ENCODE results near the gene SLC38A10. TPM values are rescaled to one million over a fixed set of nuclear protein-coding genes. Genes with fewer than 3 reads are reported as not detected.
"Not testable (repeated sequence)": the region's sequence is repeated elsewhere in the genome, so short reads cannot be mapped to it uniquely, and the experiment has no call there.

Gene SLC38A10
- total and polyA plus RNA-seq, 4 donors, result 22.3 to 118 (median 70.8) TPM

GRCh38 chr17:81309859-81310839, 15.0 kb upstream of the SLC38A10 start:
- ATAC-seq (ENCODE audit: low FRiP score) (no peak), DNase-seq (no peak)
- no peaks in the 10 kb centered on the region for H3K27me3 ChIP-seq (ENCODE audit: control insufficient read depth in 1 of 2, insufficient read depth in 2 of 2, low read length in 1 of 2)
- H3K27ac ChIP-seq (ENCODE audit: low read depth in 1 of 2, low read length in 2 of 2), result no peak overlapping the region
- no peaks in the 10 kb centered on the region for H3K9me3 ChIP-seq (ENCODE audit: control insufficient read depth, low read length)
- no peak overlapping the region for H3K4me3 ChIP-seq (ENCODE audit: low read length in 2 of 2)
- H3K36me3 ChIP-seq (ENCODE audit: control insufficient read depth in 1 of 2, insufficient read depth in 2 of 2, low read length in 1 of 2), result no peaks in the 10 kb centered on the region
- no peaks in the 10 kb centered on the region for H3K4me1 ChIP-seq (ENCODE audit: control insufficient read depth in 1 of 2, insufficient read depth in 2 of 2, low read length in 2 of 2)
- intact Hi-C loops (cut with DNase I), result no loop called here
- WGBS, 2 donors, result 77 to 83% methylated on average over 36 of the region's 36 CpGs

- DNase-seq, result peak; percentile 92 to 95
- intact Hi-C loops (cut with DNase I), result no loop called here
Observed at GRCh38 chr17:81309140-81309858, 14.2 kb upstream of the SLC38A10 start.

GRCh38 chr17:81308784-81309139, 13.7 kb upstream of the SLC38A10 start:
- WGBS, 2 donors, result 59 to 61% methylated on average over 13 to 14 of the region's 14 CpGs
- intact Hi-C loops (cut with DNase I); H3K27ac ChIP-seq (ENCODE audit: low read depth in 1 of 2, low read length in 2 of 2); ATAC-seq (ENCODE audit: low FRiP score); DNase-seq; H3K36me3 ChIP-seq (ENCODE audit: control insufficient read depth in 1 of 2, insufficient read depth in 2 of 2, low read length in 1 of 2); H3K27me3 ChIP-seq (ENCODE audit: control insufficient read depth in 1 of 2, insufficient read depth in 2 of 2, low read length in 1 of 2); H3K4me3 ChIP-seq (ENCODE audit: low read length in 2 of 2); H3K9me3 ChIP-seq (ENCODE audit: control insufficient read depth, low read length); H3K4me1 ChIP-seq (ENCODE audit: control insufficient read depth in 1 of 2, insufficient read depth in 2 of 2, low read length in 2 of 2): not testable (repeated sequence)

More at GRCh38 chr17:81309140-81309858, 14.2 kb upstream of the SLC38A10 start:
- Histone ChIP-seq H3K9me3 (ENCODE audit: control insufficient read depth, low read length) (no peaks in the 10 kb centered on the region), H3K4me3 (ENCODE audit: low read length in 2 of 2) (no peak overlapping the region), H3K36me3 (ENCODE audit: control insufficient read depth in 1 of 2, insufficient read depth in 2 of 2, low read length in 1 of 2) (no peaks in the 10 kb centered on the region), H3K4me1 (ENCODE audit: control insufficient read depth in 1 of 2, insufficient read depth in 2 of 2, low read length in 2 of 2) (no peaks in the 10 kb centered on the region), H3K27ac (ENCODE audit: low read depth in 1 of 2, low read length in 2 of 2) (no peak overlapping the region), H3K27me3 (ENCODE audit: control insufficient read depth in 1 of 2, insufficient read depth in 2 of 2, low read length in 1 of 2) (no peaks in the 10 kb centered on the region)
- WGBS, 2 donors, result 6 to 15% methylated on average over 22 of the region's 22 CpGs
- ATAC-seq (ENCODE audit: low FRiP score), result peak; percentile 83

GRCh38 chr17:81307636-81308560, 12.8 kb upstream of the SLC38A10 start:
- WGBS, 2 donors, result 91 to 95% methylated on average over 19 of the region's 19 CpGs
- no peaks in the 10 kb centered on the region for H3K4me1 ChIP-seq (ENCODE audit: control insufficient read depth in 1 of 2, insufficient read depth in 2 of 2, low read length in 2 of 2)
- H3K27ac ChIP-seq (ENCODE audit: low read depth in 1 of 2, low read length in 2 of 2), result no peak overlapping the region
- no peak for ATAC-seq (ENCODE audit: low FRiP score)
- H3K4me3 ChIP-seq (ENCODE audit: low read length in 2 of 2), result no peak overlapping the region
- H3K9me3 ChIP-seq (ENCODE audit: control insufficient read depth, low read length), result no peaks in the 10 kb centered on the region
- H3K36me3 ChIP-seq (ENCODE audit: control insufficient read depth in 1 of 2, insufficient read depth in 2 of 2, low read length in 1 of 2), result no peaks in the 10 kb centered on the region
- intact Hi-C loops (cut with DNase I), result no loop called here
- no peak for DNase-seq
- H3K27me3 ChIP-seq (ENCODE audit: control insufficient read depth in 1 of 2, insufficient read depth in 2 of 2, low read length in 1 of 2), result no peaks in the 10 kb centered on the region

GRCh38 chr17:81306898-81307510, 11.9 kb upstream of the SLC38A10 start:
- 89 to 92% methylated on average over 17 of the region's 17 CpGs for WGBS, 2 donors
- no peaks in the 10 kb centered on the region for H3K27me3 ChIP-seq (ENCODE audit: control insufficient read depth in 1 of 2, insufficient read depth in 2 of 2, low read length in 1 of 2)
- no peak overlapping the region for H3K4me3 ChIP-seq (ENCODE audit: low read length in 2 of 2)
- no peak for ATAC-seq (ENCODE audit: low FRiP score)
- H3K27ac ChIP-seq (ENCODE audit: low read depth in 1 of 2, low read length in 2 of 2), result no peak overlapping the region
- no peaks in the 10 kb centered on the region for H3K9me3 ChIP-seq (ENCODE audit: control insufficient read depth, low read length)
- intact Hi-C loops (cut with DNase I), result no loop called here
- DNase-seq, result no peak
- no peaks in the 10 kb centered on the region for H3K36me3 ChIP-seq (ENCODE audit: control insufficient read depth in 1 of 2, insufficient read depth in 2 of 2, low read length in 1 of 2)
- H3K4me1 ChIP-seq (ENCODE audit: control insufficient read depth in 1 of 2, insufficient read depth in 2 of 2, low read length in 2 of 2), result no peaks in the 10 kb centered on the region

GRCh38 chr17:81306491-81306890, 11.4 kb upstream of the SLC38A10 start:
- 92 to 96% methylated on average over 7 of the region's 7 CpGs for WGBS, 2 donors
- H3K4me3 ChIP-seq (ENCODE audit: low read length in 2 of 2), result no peak overlapping the region
- H3K4me1 ChIP-seq (ENCODE audit: control insufficient read depth in 1 of 2, insufficient read depth in 2 of 2, low read length in 2 of 2), result no peaks in the 10 kb centered on the region
- DNase-seq, result no peak
- intact Hi-C loops (cut with DNase I), result no loop called here
- no peak for ATAC-seq (ENCODE audit: low FRiP score)
- H3K36me3 ChIP-seq (ENCODE audit: control insufficient read depth in 1 of 2, insufficient read depth in 2 of 2, low read length in 1 of 2), result no peaks in the 10 kb centered on the region
- H3K27ac ChIP-seq (ENCODE audit: low read depth in 1 of 2, low read length in 2 of 2), result no peak overlapping the region
- H3K27me3 ChIP-seq (ENCODE audit: control insufficient read depth in 1 of 2, insufficient read depth in 2 of 2, low read length in 1 of 2), result no peaks in the 10 kb centered on the region
- no peaks in the 10 kb centered on the region for H3K9me3 ChIP-seq (ENCODE audit: control insufficient read depth, low read length)

GRCh38 chr17:81305051-81305630, 10.0 kb upstream of the SLC38A10 start:
- Histone ChIP-seq H3K36me3 (ENCODE audit: control insufficient read depth in 1 of 2, insufficient read depth in 2 of 2, low read length in 1 of 2) (no peaks in the 10 kb centered on the region), H3K4me1 (ENCODE audit: control insufficient read depth in 1 of 2, insufficient read depth in 2 of 2, low read length in 2 of 2) (no peaks in the 10 kb centered on the region), H3K27me3 (ENCODE audit: control insufficient read depth in 1 of 2, insufficient read depth in 2 of 2, low read length in 1 of 2) (no peaks in the 10 kb centered on the region), H3K27ac (ENCODE audit: low read depth in 1 of 2, low read length in 2 of 2) (no peak overlapping the region), H3K9me3 (ENCODE audit: control insufficient read depth, low read length) (no peaks in the 10 kb centered on the region), H3K4me3 (ENCODE audit: low read length in 2 of 2) (no peak overlapping the region)
- intact Hi-C loops (cut with DNase I), result no loop called here
- no peak for DNase-seq
- WGBS, 2 donors, result 88 to 89% methylated on average over 13 of the region's 13 CpGs
- ATAC-seq (ENCODE audit: low FRiP score), result no peak
